Esophagus squamous epithelium (tissue), 5 donors: ENCODE measurements around the gene TMEM178B. TPM values are rescaled to one million over a fixed set of nuclear protein-coding genes. Genes with fewer than 3 reads are reported as not detected.

ENCODE experiments used
- DNase-seq: peaks from one replicate; lab custom pipeline; 2025; lab: John Stamatoyannopoulos, UW
- H3K27ac ChIP-seq, 4 donors: fragments of 200-600 bp; sonication (generic); one replicate each; pipeline ENCODE4 v1.5.1; 2016 to 2019; ENCODE audit warnings: mild to moderate bottlenecking in 1 of 4
- H3K27me3 ChIP-seq, 4 donors: fragments of 200-600 bp; sonication (generic); 1 replicate in 3 of 4; 2 replicates in 1 of 4; pipeline versions ENCODE4 v1.5.1 to v1.6.0; 2017 to 2021; ENCODE audit warnings: antibody characterized with exemption in 1 of 4
- H3K36me3 ChIP-seq, 3 donors: fragments of 200-600 bp; sonication (generic); one replicate each; pipeline ENCODE4 v1.5.1; 2016 to 2019
- H3K4me1 ChIP-seq, 3 donors: fragments of 200-600 bp; sonication (generic); one replicate each; pipeline ENCODE4 v1.5.1; 2017 to 2019
- H3K4me3 ChIP-seq, 4 donors: fragments of 200-600 bp; sonication (generic); 1 replicate in 3 of 4; 2 replicates in 1 of 4; pipeline ENCODE4 v1.5.1; 2016 to 2019; ENCODE audit warnings: mild to moderate bottlenecking in 2 of 4, moderate library complexity in 1 of 4
- H3K9me3 ChIP-seq, 3 donors: fragments of 200-600 bp; sonication (generic); one replicate each; pipeline ENCODE4 v1.5.1; 2016 to 2019
- POLR2A ChIP-seq, 4 donors: fragments of 450-650 bp; IDR thresholded peaks; one replicate each; pipeline ENCODE4 v1.6.1; 2017; ENCODE audit warnings: antibody characterized with exemption in 4 of 4, mild to moderate bottlenecking in 4 of 4, moderate library complexity in 3 of 4
- WGBS, 2 donors: methylation state at CpG; one replicate each; pipeline ENCODE4 v1.1.5; 2018; 5-methylcytosine and 5-hydroxymethylcytosine counted together
- intact Hi-C: fragments of 100-400 bp; cut with DNase I; formaldehyde crosslinking; loops from one replicate; pipeline ENCODE4 v1.15.0; 2022
- total RNA-seq, 4 donors: library from RNA; depleted of rRNA; stranded (reverse); fragments of >200 nt; gene quantifications; one replicate each; pipeline ENCODE4 v1.1.0, GENCODE V29; 2016
- TF ChIP-seq, protein P1 (sequence below), 6 experiments: fragments of 450-650 bp in 4 of 6; fragments of 200-600 bp in 2 of 6; sonication (generic) in 2 of 6; IDR thresholded peaks; one replicate each; pipeline ENCODE4 v1.5.1; 2016 to 2019; ENCODE audit warnings: antibody characterized with exemption in 6 of 6, mild to moderate bottlenecking in 4 of 6, moderate library complexity in 4 of 6
- donor health status: DM: yes; HTN: yes; CAD: no.

The TMEM178B gene
- total RNA-seq, 4 donors from 2014 or later = 0.95 to 1.7 (median 1.2) TPM

DNA sequence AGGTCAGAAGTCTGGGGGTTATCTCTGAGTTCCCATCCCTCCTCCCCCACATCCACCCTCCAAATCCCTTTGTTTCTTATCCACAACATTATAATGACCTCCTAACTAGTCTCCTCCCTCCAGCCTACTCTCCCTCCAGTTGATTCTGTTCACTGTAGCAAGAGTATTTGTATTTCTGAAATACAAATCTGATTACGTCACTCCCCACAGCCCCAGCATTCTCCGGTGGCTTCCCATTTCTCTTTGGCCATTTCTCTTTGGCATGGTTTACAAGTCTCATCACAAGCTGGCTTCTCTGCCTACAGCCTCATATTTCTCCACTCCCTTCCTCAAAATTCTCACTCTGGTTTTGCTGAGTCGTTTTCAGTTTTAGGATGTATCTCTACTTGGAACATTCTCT lies 34.5 kb upstream of the TMEM178B start:
- H3K36me3 ChIP-seq = no peaks in the 10 kb centered on the region
- H3K27me3 ChIP-seq = no peaks in the 10 kb centered on the region
- H3K9me3 ChIP-seq = no peaks in the 10 kb centered on the region
- WGBS, 2 donors = 50 to 55% methylated on average over 3 of the region's 3 CpGs
- H3K4me3 ChIP-seq = no peak overlapping the region
- no peak for DNase-seq
- no peak overlapping the region for H3K27ac ChIP-seq
- no peak for TF ChIP-seq POLR2A (IDR thresholded peaks at IDR 0.05)
- TF ChIP-seq, protein P1, sequence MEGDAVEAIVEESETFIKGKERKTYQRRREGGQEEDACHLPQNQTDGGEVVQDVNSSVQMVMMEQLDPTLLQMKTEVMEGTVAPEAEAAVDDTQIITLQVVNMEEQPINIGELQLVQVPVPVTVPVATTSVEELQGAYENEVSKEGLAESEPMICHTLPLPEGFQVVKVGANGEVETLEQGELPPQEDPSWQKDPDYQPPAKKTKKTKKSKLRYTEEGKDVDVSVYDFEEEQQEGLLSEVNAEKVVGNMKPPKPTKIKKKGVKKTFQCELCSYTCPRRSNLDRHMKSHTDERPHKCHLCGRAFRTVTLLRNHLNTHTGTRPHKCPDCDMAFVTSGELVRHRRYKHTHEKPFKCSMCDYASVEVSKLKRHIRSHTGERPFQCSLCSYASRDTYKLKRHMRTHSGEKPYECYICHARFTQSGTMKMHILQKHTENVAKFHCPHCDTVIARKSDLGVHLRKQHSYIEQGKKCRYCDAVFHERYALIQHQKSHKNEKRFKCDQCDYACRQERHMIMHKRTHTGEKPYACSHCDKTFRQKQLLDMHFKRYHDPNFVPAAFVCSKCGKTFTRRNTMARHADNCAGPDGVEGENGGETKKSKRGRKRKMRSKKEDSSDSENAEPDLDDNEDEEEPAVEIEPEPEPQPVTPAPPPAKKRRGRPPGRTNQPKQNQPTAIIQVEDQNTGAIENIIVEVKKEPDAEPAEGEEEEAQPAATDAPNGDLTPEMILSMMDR (IDR thresholded peaks at IDR 0.05) = no peak
- no peaks in the 10 kb centered on the region for H3K4me1 ChIP-seq
- intact Hi-C loops = no loop called here

DNA sequence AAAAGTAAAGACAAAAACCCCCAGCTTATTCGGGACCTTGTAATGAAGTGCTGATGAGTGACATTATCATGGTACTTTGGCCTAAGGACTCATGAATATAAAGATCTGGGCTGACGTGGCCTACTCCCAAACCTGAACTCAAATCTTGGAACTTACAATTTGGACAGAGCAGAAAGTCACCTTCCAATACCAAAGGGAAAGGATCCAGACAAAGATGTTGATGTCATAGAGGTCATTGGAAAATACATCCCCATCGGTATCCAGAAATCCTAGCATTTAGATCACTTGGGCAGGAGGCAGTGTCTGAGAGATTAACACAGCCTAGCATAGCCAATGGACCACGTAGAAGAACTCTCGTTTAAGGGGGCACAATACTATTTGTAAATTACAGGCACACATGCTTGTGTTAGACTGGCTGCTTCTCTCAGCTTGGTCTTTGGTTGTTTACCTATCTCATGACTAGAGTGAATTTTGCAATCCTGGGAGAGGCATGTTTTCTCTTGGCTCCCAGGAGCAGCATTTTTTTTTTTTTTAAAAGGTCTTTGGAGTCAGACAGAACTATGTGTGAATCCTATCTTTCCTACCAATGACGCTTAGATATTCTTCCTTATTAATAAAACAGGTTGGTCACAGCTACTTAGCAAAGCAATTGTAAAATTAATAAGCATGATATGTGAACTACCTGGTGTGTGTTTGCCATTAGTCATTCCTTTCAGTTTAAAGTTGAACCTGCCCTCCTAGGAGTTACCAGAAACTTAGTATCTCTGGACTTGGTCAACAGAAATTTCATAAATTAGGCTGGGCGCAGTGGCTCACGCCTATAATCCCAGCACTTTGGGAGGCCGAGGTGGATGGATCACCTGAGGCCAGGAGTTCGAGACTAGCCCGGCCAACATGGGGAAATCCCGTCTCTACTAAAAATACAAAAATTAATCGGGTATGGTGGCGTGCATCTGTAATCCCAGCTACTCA lies 31.4 kb upstream of the TMEM178B start:
- whole genome bisulfite sequencing, 2 donors = 88 to 92% methylated on average over 13 to 14 of the region's 14 CpGs
- TF ChIP-seq POLR2A (IDR thresholded peaks at IDR 0.05) = no peak
- no peak for DNase-seq
- Histone ChIP-seq H3K27me3 (no peaks in the 10 kb centered on the region), H3K4me1 (no peaks in the 10 kb centered on the region), H3K9me3 (no peaks in the 10 kb centered on the region), H3K4me3 (no peak overlapping the region), H3K27ac (no peak overlapping the region), H3K36me3 (no peaks in the 10 kb centered on the region)
- intact Hi-C loops = no loop called here

DNA sequence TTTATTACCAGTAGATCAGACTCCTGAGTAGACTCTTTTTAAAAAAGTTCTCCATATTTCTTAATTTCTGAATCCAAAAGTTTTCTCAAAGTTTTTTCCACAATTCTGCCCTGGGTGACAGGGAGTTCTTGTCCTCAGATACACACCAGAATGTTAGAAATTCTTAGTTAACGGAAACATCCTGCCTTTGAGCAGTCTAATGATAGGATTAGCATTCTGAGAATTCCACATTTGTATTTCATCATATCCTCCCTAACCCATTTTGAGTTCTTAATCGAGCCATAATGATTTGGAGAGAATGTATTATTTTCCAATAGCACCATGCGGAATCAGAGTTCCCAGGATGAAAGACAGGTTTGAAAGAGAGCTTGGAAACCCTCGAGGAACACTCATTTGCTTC lies 30.2 kb upstream of the TMEM178B start:
- peaks cover 0 to under 1% (median 0%) of the 10 kb centered on the region in 4 donors for H3K27me3 ChIP-seq
- TF ChIP-seq, protein P1 (IDR thresholded peaks at IDR 0.05) = no peak
- no peak for TF ChIP-seq POLR2A (IDR thresholded peaks at IDR 0.05)
- H3K4me3 ChIP-seq = no peak overlapping the region
- 72 to 74% methylated on average over 4 of the region's 4 CpGs for WGBS, 2 donors
- H3K9me3 ChIP-seq = no peaks in the 10 kb centered on the region
- no peak overlapping the region for H3K27ac ChIP-seq
- H3K4me1 ChIP-seq = no peaks in the 10 kb centered on the region
- intact Hi-C loops = no loop called here
- DNase-seq = no peak
- H3K36me3 ChIP-seq = no peaks in the 10 kb centered on the region

DNA sequence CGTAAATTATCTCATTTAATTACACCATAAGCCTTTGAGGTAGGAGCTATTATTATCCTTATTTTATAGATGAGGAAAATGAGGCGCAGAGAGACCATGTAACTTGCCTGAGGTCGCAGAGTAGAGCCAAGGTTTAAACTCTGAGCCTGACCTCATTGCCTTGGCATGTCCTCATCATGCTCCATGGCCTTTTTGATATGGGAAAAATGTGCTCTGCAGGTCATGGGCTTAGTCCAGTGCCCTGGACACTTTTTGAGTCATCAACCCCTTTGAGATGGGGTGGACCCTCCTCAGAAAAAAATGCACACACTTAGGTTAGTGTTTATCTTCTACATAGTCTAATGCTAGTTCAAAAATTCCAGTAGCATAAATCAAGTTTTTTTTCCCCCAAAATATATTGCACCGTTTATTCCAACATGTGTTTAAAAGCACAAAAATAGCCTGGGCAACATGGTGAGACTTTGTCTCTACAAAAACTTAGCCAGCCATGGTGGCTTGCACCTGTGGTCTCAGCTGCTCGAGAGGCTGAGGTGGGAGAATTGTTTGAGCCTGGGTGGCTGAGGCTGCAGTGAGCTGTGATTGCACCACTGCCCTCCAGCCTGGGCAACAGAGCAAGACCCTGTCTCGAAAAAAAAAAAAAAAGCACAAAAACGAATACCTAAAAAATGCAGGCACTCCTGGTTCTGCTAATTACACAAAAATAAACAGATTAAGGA lies 28.6 kb upstream of the TMEM178B start:
- no peaks in the 10 kb centered on the region for H3K9me3 ChIP-seq
- intact Hi-C loops = no loop called here
- H3K27me3 ChIP-seq = peaks cover 0 to 6% (median 0%) of the 10 kb centered on the region in 4 donors
- H3K36me3 ChIP-seq = no peaks in the 10 kb centered on the region
- H3K4me1 ChIP-seq = no peaks in the 10 kb centered on the region
- DNase-seq = no peak
- WGBS, 2 donors = 40 to 41% methylated on average over 7 of the region's 7 CpGs
- TF ChIP-seq POLR2A (IDR thresholded peaks at IDR 0.05) = no peak
- TF ChIP-seq, protein P1 (IDR thresholded peaks at IDR 0.05) = no peak
- H3K4me3 ChIP-seq = no peak overlapping the region
- H3K27ac ChIP-seq = no peak overlapping the region

DNA sequence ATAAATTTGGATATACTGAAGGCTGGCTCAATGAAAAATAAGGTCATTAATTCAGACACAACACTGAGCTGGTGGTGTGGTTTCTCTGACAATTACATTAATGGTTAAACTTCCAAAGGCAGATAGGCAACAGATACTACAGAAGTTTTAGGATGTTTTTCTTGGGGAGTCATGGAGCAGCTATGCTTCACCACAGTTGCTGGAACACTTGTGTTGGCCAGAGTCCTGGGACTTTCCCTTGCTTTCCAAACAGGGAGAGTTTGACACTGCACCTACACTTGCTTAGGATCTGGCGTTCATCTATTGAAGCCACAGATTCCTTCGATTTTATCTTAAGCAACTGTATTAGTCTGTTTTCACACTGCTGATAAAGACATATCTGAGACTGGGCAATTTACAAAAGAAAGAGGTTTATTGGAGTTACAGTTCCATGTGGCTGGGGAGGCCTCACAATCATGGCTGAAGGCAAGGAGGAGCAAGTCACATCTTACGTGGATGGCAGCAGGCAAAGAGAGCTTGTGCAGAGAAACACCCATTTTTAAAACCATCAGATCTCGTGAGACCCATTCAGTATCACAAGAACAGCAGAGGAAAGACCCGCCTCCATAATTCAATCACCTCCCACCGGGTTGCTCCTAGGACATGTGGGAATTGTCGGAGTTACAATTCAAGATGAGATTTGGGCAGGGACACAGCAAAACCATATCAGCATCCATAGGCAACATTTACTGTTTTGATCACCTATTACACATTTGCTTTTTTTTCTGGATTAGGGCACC lies 27.8 kb upstream of the TMEM178B start:
- DNase-seq = no peak
- H3K9me3 ChIP-seq = no peaks in the 10 kb centered on the region
- WGBS, 2 donors = 73 to 80% methylated on average over 7 of the region's 7 CpGs
- peaks cover 0 to 6% (median 0%) of the 10 kb centered on the region in 4 donors for H3K27me3 ChIP-seq
- intact Hi-C loops = no loop called here
- H3K4me1 ChIP-seq = no peaks in the 10 kb centered on the region
- H3K4me3 ChIP-seq = no peak overlapping the region
- no peaks in the 10 kb centered on the region for H3K36me3 ChIP-seq
- TF ChIP-seq POLR2A (IDR thresholded peaks at IDR 0.05) = no peak
- TF ChIP-seq, protein P1 (IDR thresholded peaks at IDR 0.05) = no peak
- H3K27ac ChIP-seq = no peak overlapping the region
